PC-3 (cell line): ENCODE results near the gene TAS2R14. TPM values are rescaled to one million over a fixed set of nuclear protein-coding genes. Genes with fewer than 3 reads are reported as not detected.

Source experiments
- ATAC-seq: fragments of 200-7000 bp; cut with Tn5 transposase; 2 replicates; pipeline ENCODE4 v1.9.1; 2020; ENCODE audit warnings: mild to moderate bottlenecking, moderate library complexity
- BruUV-seq: library from RNA; stranded (reverse); fragments of 400-500 nt; replicated peaks from 2 replicates; lab custom pipeline; 2021; lab: Mats Ljungman, UMichigan
- CTCF ChIA-PET: fragments of 300-600 bp; sonication (Branson Sonifier 250); formaldehyde crosslinking; loops from one replicate; lab custom pipeline; 2022; ENCODE audit warnings: antibody characterized with exemption; lab: Charles Lee
- POLR2A ChIA-PET: fragments of 300-600 bp; sonication (Branson Sonifier 250); formaldehyde crosslinking; loops from one replicate; lab custom pipeline; 2022; ENCODE audit warnings: antibody characterized with exemption; ENCODE audit not compliant: unreplicated experiment; lab: Charles Lee
- DNase-seq: peaks from one replicate; pipeline ENCODE4 v3.0.0-alpha.2; 2015
- H2AFZ ChIP-seq: fragments of 300-600 bp; sonication (generic); 2 replicates; pipeline ENCODE4 v1.6.0; 2016; ENCODE audit warnings: antibody characterized with exemption, low read length
- H3F3A ChIP-seq: fragments of 300-600 bp; sonication (generic); one replicate; pipeline ENCODE4 v1.6.0; 2017; ENCODE audit warnings: antibody characterized with exemption, low read length, control low read depth, mild to moderate bottlenecking; ENCODE audit not compliant: unreplicated experiment
- H3K27ac ChIP-seq: fragments of 300-600 bp; sonication (generic); 2 replicates; pipeline ENCODE4 v1.5.1; 2016; ENCODE audit warnings: mild to moderate bottlenecking, low read length
- H3K27me3 ChIP-seq: fragments of 300-600 bp; sonication (generic); 2 replicates; pipeline ENCODE4 v1.6.1; 2016; ENCODE audit warnings: low read length, mixed read lengths
- H3K36me3 ChIP-seq: fragments of 300-600 bp; sonication (generic); 2 replicates; pipeline ENCODE4 v1.6.1; 2016; ENCODE audit warnings: low read depth, mixed run types, low read length, mixed read lengths
- H3K4me1 ChIP-seq: fragments of 300-600 bp; sonication (generic); 2 replicates; pipeline ENCODE4 v1.5.1; 2016; ENCODE audit warnings: low read length; ENCODE audit not compliant: insufficient read depth
- H3K4me2 ChIP-seq: fragments of 300-600 bp; sonication (generic); 2 replicates; pipeline ENCODE4 v1.6.0; 2016; ENCODE audit warnings: low read length
- H3K4me3 ChIP-seq: fragments of 300-600 bp; sonication (generic); 2 replicates; pipeline ENCODE4 v1.5.1; 2016; ENCODE audit warnings: mild to moderate bottlenecking, low read length, mixed read lengths
- H3K79me2 ChIP-seq: fragments of 300-600 bp; sonication (generic); 2 replicates; pipeline ENCODE4 v1.6.1; 2017; ENCODE audit warnings: low read length, mixed read lengths
- H3K9ac ChIP-seq: fragments of 300-600 bp; sonication (generic); 2 replicates; pipeline ENCODE4 v1.6.0; 2016; ENCODE audit warnings: mild to moderate bottlenecking, low read length
- H3K9me2 ChIP-seq: fragments of 300-600 bp; sonication (generic); replicated peaks from 2 replicates; pipeline ENCODE4 v1.6.1; 2016; ENCODE audit warnings: mixed run types, low read length, mixed read lengths
- H3K9me3 ChIP-seq: fragments of 300-600 bp; sonication (generic); 2 replicates; pipeline ENCODE4 v1.6.1; 2016; ENCODE audit warnings: low read length, mixed read lengths
- H4K20me1 ChIP-seq: fragments of 300-600 bp; sonication (generic); 2 replicates; pipeline ENCODE4 v1.6.1; 2016; ENCODE audit warnings: low read length, mixed read lengths
- CTCF ChIP-seq: fragments of 300-600 bp; sonication (generic); conservative IDR thresholded peaks from 2 replicates; pipeline ENCODE4 v1.5.1; 2017; ENCODE audit warnings: antibody characterized with exemption, low read depth, mild to moderate bottlenecking, low read length
- EZH2 ChIP-seq: fragments of 300-600 bp; sonication (generic); IDR thresholded peaks from one replicate; pipeline ENCODE4 v1.6.1; 2017; ENCODE audit warnings: antibody characterized with exemption, mild to moderate bottlenecking, low read length; ENCODE audit not compliant: unreplicated experiment
- EZH2phosphoT487 ChIP-seq: fragments of 300-600 bp; sonication (generic); IDR thresholded peaks from 2 replicates; pipeline ENCODE4 v1.6.1; 2018; ENCODE audit warnings: mild to moderate bottlenecking, antibody characterized with exemption, low read length, borderline replicate concordance
- intact Hi-C: fragments of 100-400 bp; cut with micrococcal nuclease; formaldehyde crosslinking; loops from 2 replicates; pipeline ENCODE4 v1.9.0; 2023
- total RNA-seq: library from RNA; depleted of rRNA; stranded (reverse); fragments of >200 nt; gene quantifications from 2 replicates; pipeline ENCODE4 v1.2.3, GENCODE V29; 2014; rRNA removed

TAS2R14 gene
- total RNA-seq, 1 experiment from 2014 or later: 1.8 TPM

- no TSS peak for BruUV-seq
- H3K9me2 ChIP-seq: no peaks in the 10 kb centered on the region
Measured at GRCh38 chr12:10889226-10889625, 49.8 kb downstream of the TAS2R14 start.

More at GRCh38 chr12:10889226-10889625, 49.8 kb downstream of the TAS2R14 start:
- TF ChIP-seq EZH2 (no peak), EZH2phosphoT487 (no peak), CTCF (no peak)
- Histone ChIP-seq H3K27me3 (no peaks in the 10 kb centered on the region), H3K9ac (no peak overlapping the region), H2AFZ (no peak overlapping the region), H3K4me3 (no peak overlapping the region), H3K27ac (no peak overlapping the region), H3K36me3 (no peaks in the 10 kb centered on the region), H3K4me2 (no peak overlapping the region), H3F3A (no peaks in the 10 kb centered on the region), H3K9me3 (no peaks in the 10 kb centered on the region), H4K20me1 (no peaks in the 10 kb centered on the region), H3K4me1 (no peaks in the 10 kb centered on the region), H3K79me2 (no peaks in the 10 kb centered on the region)
- intact Hi-C loops: no loop called here
- DNase-seq: no peak
- no peak for ATAC-seq
- ChIA-PET CTCF (no interaction called here), POLR2A (no interaction called here)

Other genes starting within 250 kb of the TAS2R14 start
- gene YBX3, start 215.9 kb downstream of the TAS2R14 start, total RNA-seq: 85.9 and 104 TPM in 2 replicates
- not detected in 2 replicates for gene TAS2R7, start 136.6 kb downstream of the TAS2R14 start, total RNA-seq
- not detected in 2 replicates for gene TAS2R8, start 132.0 kb downstream of the TAS2R14 start, total RNA-seq
- gene TAS2R9, start 129.1 kb downstream of the TAS2R14 start, total RNA-seq: not detected in 2 replicates
- gene TAS2R10, start 112.9 kb downstream of the TAS2R14 start, total RNA-seq: 0.44 and 0.58 TPM in 2 replicates
- gene PRR4, start 89.8 kb downstream of the TAS2R14 start, total RNA-seq: 3.5 and 9.3 TPM in 2 replicates
- 5.7 and 9.5 TPM in 2 replicates for gene PRH1, start 55.0 kb downstream of the TAS2R14 start, total RNA-seq
- gene TAS2R13, start 29.7 kb downstream of the TAS2R14 start, total RNA-seq: 0.11 and 0.86 TPM in 2 replicates
- not detected in 2 replicates for gene PRH2, start 10.0 kb downstream of the TAS2R14 start, total RNA-seq
- gene TAS2R50, start 47.6 kb upstream of the TAS2R14 start, total RNA-seq: 0.29 and 1.5 TPM in 2 replicates
- 0.11 and 0.46 TPM in 2 replicates for gene TAS2R20, start 59.0 kb upstream of the TAS2R14 start, total RNA-seq
- not detected in 2 replicates for gene TAS2R19, start 83.4 kb upstream of the TAS2R14 start, total RNA-seq
- gene TAS2R31, start 92.1 kb upstream of the TAS2R14 start, total RNA-seq: 0.55 and 0.75 TPM in 2 replicates
- gene TAS2R46, start 123.0 kb upstream of the TAS2R14 start, total RNA-seq: 0.36 and 1.5 TPM in 2 replicates
- not detected in 2 replicates for gene TAS2R43, start 153.1 kb upstream of the TAS2R14 start, total RNA-seq
- 0.66 and 2.0 TPM in 2 replicates for gene TAS2R30, start 195.4 kb upstream of the TAS2R14 start, total RNA-seq
- gene SMIM10L1, start 231.9 kb upstream of the TAS2R14 start, total RNA-seq: 9.4 and 9.7 TPM in 2 replicates
- gene TAS2R42, start 247.7 kb upstream of the TAS2R14 start, total RNA-seq: not detected in 2 replicates